GM12892 (cell line): ENCODE measurements around the gene ARVCF.

ENCODE experiments used
- POLR2A ChIP-seq: IDR thresholded peaks from 2 replicates; pipeline ENCODE4 v1.6.1; 2011; ENCODE audit warnings: low read depth, low read length, control low read depth
- POLR2AphosphoS5 ChIP-seq: IDR thresholded peaks from 2 replicates; pipeline ENCODE4 v1.6.1; 2011; ENCODE audit warnings: low read depth, low read length, control low read depth

DNA sequence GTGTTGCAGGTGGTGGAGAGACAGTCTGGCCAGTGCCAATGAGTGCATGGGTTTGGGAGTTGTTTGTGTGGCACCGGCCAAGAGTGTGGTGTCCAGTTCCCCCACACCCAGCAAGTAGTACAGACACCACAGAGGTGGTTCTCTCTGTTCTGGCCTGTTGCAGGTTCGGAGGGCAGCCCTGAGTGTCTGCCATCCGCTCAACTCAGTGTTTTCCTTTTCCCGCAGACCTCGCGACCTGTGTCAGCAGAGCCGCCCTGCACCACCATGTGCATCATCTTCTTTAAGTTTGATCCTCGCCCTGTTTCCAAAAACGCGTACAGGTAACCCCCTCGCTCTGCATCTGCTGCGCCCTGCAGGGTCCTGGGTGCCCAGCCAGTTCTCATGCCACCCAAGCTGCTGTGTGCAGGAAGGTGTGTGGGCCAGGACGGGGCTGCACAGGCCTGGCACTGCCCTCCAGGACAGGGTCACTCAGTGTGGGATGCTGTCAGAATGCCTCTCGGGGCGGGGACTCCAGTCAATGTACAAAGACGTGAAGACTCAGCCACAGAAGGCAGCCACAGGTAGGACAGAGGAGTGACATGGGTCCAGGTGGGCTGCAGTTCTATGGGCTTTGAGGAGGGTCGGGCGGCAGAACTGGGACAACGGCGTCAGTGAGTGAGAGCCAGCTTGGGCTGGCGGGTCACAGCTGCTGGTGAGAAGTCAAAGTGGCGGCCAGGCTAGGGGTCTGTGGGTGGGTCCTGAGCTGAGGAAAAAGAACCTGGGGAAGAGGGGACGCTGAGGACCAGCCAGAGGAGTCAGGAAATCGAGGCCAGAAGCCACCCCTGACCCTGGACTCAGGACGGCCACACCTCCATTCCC is 20.1 kb upstream of the ARVCF start:
- no peak for TF ChIP-seq POLR2A
- TF ChIP-seq POLR2AphosphoS5, result no peak
